Progenitor cell of endocrine pancreas (in vitro differentiated cells): ENCODE measurements around the gene EIF4E. TPM values are rescaled to one million over a fixed set of nuclear protein-coding genes. Genes with fewer than 3 reads are reported as not detected.

Source experiments
- DNase-seq: peaks from one replicate; pipeline ENCODE4 v3.0.0; 2021; ENCODE audit warnings: low spot score; ENCODE audit not compliant: unreplicated experiment
- H3K27ac Mint-ChIP-seq: 2 replicates; pipeline ENCODE4 v1.8.0; 2021; ENCODE audit warnings: mild to moderate bottlenecking, moderate library complexity, mixed read lengths
- H3K27me3 Mint-ChIP-seq: 2 replicates; pipeline ENCODE4 v1.8.0; 2021; ENCODE audit warnings: mixed read lengths
- H3K36me3 Mint-ChIP-seq: 2 replicates; pipeline ENCODE4 v1.8.0; 2022; ENCODE audit warnings: mixed read lengths; ENCODE audit not compliant: insufficient read depth
- H3K4me1 Mint-ChIP-seq: 2 replicates; pipeline ENCODE4 v1.8.0; 2021; ENCODE audit warnings: low read depth, mixed read lengths
- H3K4me3 Mint-ChIP-seq: 2 replicates; pipeline ENCODE4 v1.8.0; 2021; ENCODE audit warnings: low read depth, mild to moderate bottlenecking, moderate library complexity, mixed read lengths
- H3K9me3 Mint-ChIP-seq: 2 replicates; pipeline ENCODE4 v1.8.0; 2021; ENCODE audit warnings: low read depth, mixed read lengths
- CTCF ChIP-seq: fragments of 200-600 bp; sonication (generic); IDR thresholded peaks from one replicate; pipeline ENCODE4 v1.5.0; 2021; ENCODE audit warnings: antibody characterized with exemption, mild to moderate bottlenecking; ENCODE audit not compliant: unreplicated experiment
- total RNA-seq: library from RNA; stranded (reverse); gene quantifications from 2 replicates; pipeline ENCODE4 v1.2.1, GENCODE V29; 2021

EIF4E gene
- total RNA-seq, 1 donor from 2014 or later: 97.7 TPM

GRCh38 chr4:98967786-98968329 is 38.9 kb upstream of the EIF4E start:
- DNase-seq: no peak
- Mint-ChIP-seq H3K36me3 (no peaks in the 10 kb centered on the region), H3K4me1 (no peaks in the 10 kb centered on the region), H3K27ac (no peak overlapping the region), H3K4me3 (no peak overlapping the region), H3K27me3 (peaks cover 3% of the 10 kb centered on the region), H3K9me3 (no peaks in the 10 kb centered on the region)
- no peak for TF ChIP-seq CTCF

GRCh38 chr4:98966926-98967325 is 38.0 kb upstream of the EIF4E start:
- peaks cover 3% of the 10 kb centered on the region for H3K27me3 Mint-ChIP-seq
- DNase-seq: no peak
- no peaks in the 10 kb centered on the region for H3K9me3 Mint-ChIP-seq
- no peak for TF ChIP-seq CTCF
- H3K27ac Mint-ChIP-seq: no peak overlapping the region
- no peaks in the 10 kb centered on the region for H3K36me3 Mint-ChIP-seq
- no peak overlapping the region for H3K4me3 Mint-ChIP-seq
- no peaks in the 10 kb centered on the region for H3K4me1 Mint-ChIP-seq

GRCh38 chr4:98963538-98964433 is 34.9 kb upstream of the EIF4E start:
- Mint-ChIP-seq H3K4me3 (no peak overlapping the region), H3K27me3 (no peaks in the 10 kb centered on the region), H3K4me1 (no peaks in the 10 kb centered on the region), H3K27ac (no peak overlapping the region), H3K36me3 (no peaks in the 10 kb centered on the region), H3K9me3 (no peaks in the 10 kb centered on the region)
- DNase-seq: no peak
- TF ChIP-seq CTCF: no peak

GRCh38 chr4:98961770-98962169 is 32.8 kb upstream of the EIF4E start:
- no peak for TF ChIP-seq CTCF
- DNase-seq: no peak
- no peaks in the 10 kb centered on the region for H3K27me3 Mint-ChIP-seq
- no peaks in the 10 kb centered on the region for H3K4me1 Mint-ChIP-seq
- H3K9me3 Mint-ChIP-seq: no peaks in the 10 kb centered on the region
- no peak overlapping the region for H3K27ac Mint-ChIP-seq
- no peak overlapping the region for H3K4me3 Mint-ChIP-seq
- no peaks in the 10 kb centered on the region for H3K36me3 Mint-ChIP-seq

- no peak for TF ChIP-seq CTCF
- Mint-ChIP-seq H3K4me1 (no peaks in the 10 kb centered on the region), H3K36me3 (no peaks in the 10 kb centered on the region), H3K4me3 (no peak overlapping the region), H3K9me3 (no peaks in the 10 kb centered on the region), H3K27me3 (no peaks in the 10 kb centered on the region), H3K27ac (no peak overlapping the region)
- no peak for DNase-seq
Measured at GRCh38 chr4:98959411-98959810, 30.5 kb upstream of the EIF4E start.
